ENCODE measurements around the gene CLDN6. TPM values are rescaled to one million over a fixed set of nuclear protein-coding genes. Genes with fewer than 3 reads are reported as not detected.

The CLDN6 gene
- total and polyA plus RNA-seq, 8 donors, result not detected

DNA sequence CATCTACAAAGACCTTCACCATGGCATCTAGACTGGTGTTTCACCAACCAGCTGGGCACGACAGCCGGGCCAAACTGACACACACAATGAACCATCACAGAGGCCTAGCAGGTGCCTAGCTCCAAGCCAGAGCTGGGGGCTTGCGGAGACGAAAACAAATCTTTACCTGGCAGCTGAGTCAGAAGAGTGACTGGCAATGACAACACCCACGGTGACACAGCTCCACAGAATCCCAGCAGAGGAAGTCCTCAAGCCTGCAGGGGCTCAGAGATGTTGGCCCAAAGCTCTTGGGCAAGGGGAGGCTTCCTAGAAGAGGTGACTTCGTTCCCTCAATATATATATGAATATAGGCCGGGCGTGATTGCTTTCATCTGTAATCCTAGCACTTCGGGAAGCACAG, 33.5 kb upstream of the CLDN6 start:
- Histone ChIP-seq H3K36me3 (peaks cover 0 to 12% (median 0%) of the 10 kb centered on the region in 4 donors), H3K27me3 (peaks cover 4 to 56% (median 34%) of the 10 kb centered on the region in 3 donors), H3K4me3 (no peak overlapping the region), H3K27ac (peak overlapping the region in 2 of 5 donors; percentile 20 to 59), H3K4me1 (peaks cover 7 to 24% (median 8%) of the 10 kb centered on the region in 4 donors), H3K9me3 (no peaks in the 10 kb centered on the region)
- intact Hi-C loops (cut with DNase I; ENCODE audit: low total_unique reads), result no loop called here
- WGBS, 5 donors, result 55 to 76% (median 73%) methylated on average over 9 of the region's 9 CpGs
- DNase-seq, result no peak
- TF ChIP-seq EP300 (IDR thresholded peaks at IDR 0.05) (no peak), POLR2AphosphoS5 (IDR thresholded peaks at IDR 0.05) (no peak)
- TF ChIP-seq, protein P1, sequence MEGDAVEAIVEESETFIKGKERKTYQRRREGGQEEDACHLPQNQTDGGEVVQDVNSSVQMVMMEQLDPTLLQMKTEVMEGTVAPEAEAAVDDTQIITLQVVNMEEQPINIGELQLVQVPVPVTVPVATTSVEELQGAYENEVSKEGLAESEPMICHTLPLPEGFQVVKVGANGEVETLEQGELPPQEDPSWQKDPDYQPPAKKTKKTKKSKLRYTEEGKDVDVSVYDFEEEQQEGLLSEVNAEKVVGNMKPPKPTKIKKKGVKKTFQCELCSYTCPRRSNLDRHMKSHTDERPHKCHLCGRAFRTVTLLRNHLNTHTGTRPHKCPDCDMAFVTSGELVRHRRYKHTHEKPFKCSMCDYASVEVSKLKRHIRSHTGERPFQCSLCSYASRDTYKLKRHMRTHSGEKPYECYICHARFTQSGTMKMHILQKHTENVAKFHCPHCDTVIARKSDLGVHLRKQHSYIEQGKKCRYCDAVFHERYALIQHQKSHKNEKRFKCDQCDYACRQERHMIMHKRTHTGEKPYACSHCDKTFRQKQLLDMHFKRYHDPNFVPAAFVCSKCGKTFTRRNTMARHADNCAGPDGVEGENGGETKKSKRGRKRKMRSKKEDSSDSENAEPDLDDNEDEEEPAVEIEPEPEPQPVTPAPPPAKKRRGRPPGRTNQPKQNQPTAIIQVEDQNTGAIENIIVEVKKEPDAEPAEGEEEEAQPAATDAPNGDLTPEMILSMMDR (IDR thresholded peaks at IDR 0.05), result no peak

DNA sequence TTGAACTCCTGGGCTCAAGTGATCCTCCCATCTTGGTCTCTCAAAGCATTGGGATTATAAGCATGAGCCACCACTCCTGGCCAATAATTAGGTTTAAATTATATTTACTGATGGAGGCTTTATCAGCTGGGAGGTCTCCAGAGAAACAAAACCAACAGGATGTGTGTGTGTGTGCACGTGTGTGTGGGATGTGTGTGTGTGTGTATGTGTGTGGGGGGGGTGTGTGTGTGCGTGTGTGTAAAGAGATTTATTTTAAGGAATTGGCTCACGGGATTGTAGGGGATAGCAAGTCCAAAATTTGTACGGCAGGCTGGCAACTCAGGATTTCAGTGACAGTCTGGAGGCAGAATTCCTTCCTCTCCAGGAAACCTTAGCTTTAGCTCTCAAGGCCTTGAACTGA, 33.0 kb upstream of the CLDN6 start:
- DNase-seq, result no peak
- Histone ChIP-seq H3K27ac (peak overlapping the region in 2 of 5 donors; percentile 20 to 59), H3K36me3 (peaks cover 0 to 12% (median 0%) of the 10 kb centered on the region in 4 donors), H3K4me1 (peaks cover 11 to 29% (median 13%) of the 10 kb centered on the region in 4 donors), H3K4me3 (peak overlapping the region in 1 of 4 donors; percentile 25), H3K27me3 (peaks cover 6 to 61% (median 38%) of the 10 kb centered on the region in 3 donors), H3K9me3 (no peaks in the 10 kb centered on the region)
- intact Hi-C loops (cut with DNase I; ENCODE audit: low total_unique reads), result no loop called here
- 16 to 36% (median 20%) methylated on average over 4 of the region's 4 CpGs for WGBS, 5 donors
- TF ChIP-seq EP300 (IDR thresholded peaks at IDR 0.05), result no peak
- TF ChIP-seq POLR2AphosphoS5 (IDR thresholded peaks at IDR 0.05), result no peak
- TF ChIP-seq, protein P1 (IDR thresholded peaks at IDR 0.05), result no peak
- TF ChIP-seq POLR2A (IDR thresholded peaks at IDR 0.05), result no peak

DNA sequence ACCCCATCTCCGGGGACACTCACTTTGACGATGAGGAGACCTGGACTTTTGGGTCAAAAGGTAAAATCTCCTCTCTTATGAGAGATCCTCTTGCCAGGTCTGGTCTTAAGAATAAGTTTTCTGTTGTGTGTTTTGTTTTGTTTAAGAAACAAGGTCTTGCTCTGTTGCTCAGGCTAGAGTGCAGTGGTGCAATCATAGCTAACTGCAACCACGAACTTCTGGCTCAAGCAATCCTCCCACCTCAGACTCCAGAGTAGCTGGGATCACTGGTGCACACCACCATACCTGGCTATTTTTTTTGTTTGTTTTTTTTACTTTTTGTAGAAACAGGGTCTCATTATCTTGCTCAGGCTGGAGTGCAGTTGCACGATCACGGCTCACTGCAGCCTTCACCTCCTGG, 32.5 kb upstream of the CLDN6 start:
- DNase-seq, result no peak
- Histone ChIP-seq H3K9me3 (no peaks in the 10 kb centered on the region), H3K4me1 (peaks cover 17 to 31% (median 19%) of the 10 kb centered on the region in 4 donors), H3K27me3 (peaks cover 12 to 66% (median 44%) of the 10 kb centered on the region in 3 donors), H3K27ac (peak overlapping the region in 2 of 5 donors; percentile 20 to 59), H3K4me3 (peak overlapping the region in 2 of 4 donors; percentile 16 to 25), H3K36me3 (peaks cover 0 to 12% (median 0%) of the 10 kb centered on the region in 4 donors)
- WGBS, 5 donors, result 65 to 76% (median 68%) methylated on average over 5 of the region's 5 CpGs
- TF ChIP-seq, protein P1 (IDR thresholded peaks at IDR 0.05), result no peak
- TF ChIP-seq POLR2AphosphoS5 (IDR thresholded peaks at IDR 0.05) (no peak), POLR2A (IDR thresholded peaks at IDR 0.05) (no peak), EP300 (IDR thresholded peaks at IDR 0.05) (no peak)
- intact Hi-C loops (cut with DNase I; ENCODE audit: low total_unique reads), result no loop called here

DNA sequence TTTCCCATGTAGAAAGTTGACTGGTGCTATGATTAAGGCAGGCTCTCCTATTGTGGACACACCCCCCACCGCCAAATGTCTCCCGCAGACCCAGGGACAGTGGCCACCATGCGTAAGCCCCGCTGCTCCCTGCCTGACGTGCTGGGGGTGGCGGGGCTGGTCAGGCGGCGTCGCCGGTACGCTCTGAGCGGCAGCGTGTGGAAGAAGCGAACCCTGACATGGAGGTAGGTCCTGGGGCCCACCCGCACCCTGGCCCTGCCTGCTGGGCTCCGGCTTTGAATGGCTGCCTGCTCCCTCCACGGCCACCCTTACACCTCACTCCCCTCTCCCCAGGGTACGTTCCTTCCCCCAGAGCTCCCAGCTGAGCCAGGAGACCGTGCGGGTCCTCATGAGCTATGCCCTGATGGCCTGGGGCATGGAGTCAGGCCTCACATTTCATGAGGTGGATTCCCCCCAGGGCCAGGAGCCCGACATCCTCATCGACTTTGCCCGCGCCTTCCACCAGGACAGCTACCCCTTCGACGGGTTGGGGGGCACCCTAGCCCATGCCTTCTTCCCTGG, 32.0 kb upstream of the CLDN6 start:
- 74 to 85% (median 83%) methylated on average over 19 to 26 of the region's 26 CpGs for WGBS, 5 donors
- no peak for DNase-seq
- no peaks in the 10 kb centered on the region for H3K9me3 ChIP-seq
- intact Hi-C loops (cut with DNase I; ENCODE audit: low total_unique reads), result no loop called here
- peaks cover 22 to 31% (median 23%) of the 10 kb centered on the region in 4 donors for H3K4me1 ChIP-seq
- H3K4me3 ChIP-seq, result peak overlapping the region in 2 of 4 donors; percentile 16 to 25
- peak overlapping the region in 1 of 5 donors; percentile 48 for H3K27ac ChIP-seq
- H3K27me3 ChIP-seq, result peaks cover 13 to 71% (median 48%) of the 10 kb centered on the region in 3 donors
- TF ChIP-seq, protein P1 (IDR thresholded peaks at IDR 0.05), result no peak
- TF ChIP-seq POLR2A (IDR thresholded peaks at IDR 0.05) (no peak), EP300 (IDR thresholded peaks at IDR 0.05) (no peak), POLR2AphosphoS5 (IDR thresholded peaks at IDR 0.05) (no peak)
- peaks cover 0 to 12% (median 0%) of the 10 kb centered on the region in 4 donors for H3K36me3 ChIP-seq

All from stomach (tissue), 9 donors.